ENCODE measurements around the gene PTGES. TPM values are rescaled to one million over a fixed set of nuclear protein-coding genes. Genes with fewer than 3 reads are reported as not detected.
A peak's percentile ranks its signal among the peaks of the same experiment; 100 is the strongest.
"Not testable (repeated sequence)": the region's sequence is repeated elsewhere in the genome, so short reads cannot be mapped to it uniquely, and the experiment has no call there.

PTGES gene
- total RNA-seq, 1 donor from 2014 or later = not detected

DNA sequence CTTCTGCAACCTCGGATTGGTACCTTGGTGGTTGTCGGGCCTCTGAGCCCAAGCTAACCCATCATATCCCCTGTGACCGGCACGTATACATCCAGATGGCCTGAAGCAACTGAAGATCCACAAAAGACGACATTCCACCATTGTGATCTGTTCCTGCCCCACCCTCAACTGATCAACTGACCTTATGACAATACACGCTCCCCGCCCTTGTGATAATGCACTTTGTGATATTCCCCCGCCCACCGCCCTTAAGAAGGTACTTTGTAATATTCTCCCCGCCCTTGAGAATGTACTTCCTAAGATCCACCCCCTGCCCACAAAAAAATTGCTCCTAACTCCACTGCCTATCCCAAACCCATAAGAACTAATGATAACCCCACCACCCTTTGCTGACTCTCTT is 33.6 kb upstream of the PTGES start:
- Mint-ChIP-seq H3K4me3 (no peak overlapping the region), H3K27me3 (peaks cover 15% of the 10 kb centered on the region), H3K27ac (no peak overlapping the region), H3K4me1 (peaks cover 3% of the 10 kb centered on the region), H3K36me3 (ENCODE audit: low read depth) (no peaks in the 10 kb centered on the region), H3K9me3 (no peaks in the 10 kb centered on the region)
- no peak for DNase-seq
- TF ChIP-seq, protein P1, sequence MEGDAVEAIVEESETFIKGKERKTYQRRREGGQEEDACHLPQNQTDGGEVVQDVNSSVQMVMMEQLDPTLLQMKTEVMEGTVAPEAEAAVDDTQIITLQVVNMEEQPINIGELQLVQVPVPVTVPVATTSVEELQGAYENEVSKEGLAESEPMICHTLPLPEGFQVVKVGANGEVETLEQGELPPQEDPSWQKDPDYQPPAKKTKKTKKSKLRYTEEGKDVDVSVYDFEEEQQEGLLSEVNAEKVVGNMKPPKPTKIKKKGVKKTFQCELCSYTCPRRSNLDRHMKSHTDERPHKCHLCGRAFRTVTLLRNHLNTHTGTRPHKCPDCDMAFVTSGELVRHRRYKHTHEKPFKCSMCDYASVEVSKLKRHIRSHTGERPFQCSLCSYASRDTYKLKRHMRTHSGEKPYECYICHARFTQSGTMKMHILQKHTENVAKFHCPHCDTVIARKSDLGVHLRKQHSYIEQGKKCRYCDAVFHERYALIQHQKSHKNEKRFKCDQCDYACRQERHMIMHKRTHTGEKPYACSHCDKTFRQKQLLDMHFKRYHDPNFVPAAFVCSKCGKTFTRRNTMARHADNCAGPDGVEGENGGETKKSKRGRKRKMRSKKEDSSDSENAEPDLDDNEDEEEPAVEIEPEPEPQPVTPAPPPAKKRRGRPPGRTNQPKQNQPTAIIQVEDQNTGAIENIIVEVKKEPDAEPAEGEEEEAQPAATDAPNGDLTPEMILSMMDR (IDR thresholded peaks at IDR 0.05) = no peak
- ChIA-PET CTCF (interaction anchor here (0.9 to 1.0 kb wide), 2 partner anchors 49 to 656 kb away, joined by 3 read pairs; no protein-coding TSS in a partner anchor), POLR2A (no interaction called here)
- ATAC-seq (ENCODE audit: low read depth) = no peak
- intact Hi-C loops (cut with micrococcal nuclease) = no loop called here

DNA sequence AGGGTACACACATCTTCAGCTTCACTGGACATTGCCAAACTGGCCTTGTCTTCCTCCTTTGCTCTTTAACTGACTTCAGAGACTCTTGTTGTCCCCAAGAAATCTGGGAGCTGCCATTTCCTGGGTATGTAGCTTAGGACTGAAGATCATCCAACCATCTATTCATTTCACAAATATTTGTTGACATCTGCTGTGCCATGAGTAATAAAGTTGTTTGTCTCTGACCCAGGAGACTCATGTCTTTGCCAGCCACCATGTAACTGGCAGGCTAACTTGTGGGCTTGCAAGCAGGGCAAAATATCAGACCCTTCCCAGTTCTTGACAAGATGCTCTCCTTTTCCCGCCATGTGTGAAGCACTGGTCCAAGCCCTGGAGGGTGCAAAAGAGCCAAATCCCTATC is 33.0 kb upstream of the PTGES start:
- Mint-ChIP-seq H3K4me1 (peaks cover 3% of the 10 kb centered on the region), H3K27me3 (peaks cover 15% of the 10 kb centered on the region), H3K27ac (no peak overlapping the region), H3K36me3 (ENCODE audit: low read depth) (no peaks in the 10 kb centered on the region), H3K4me3 (no peak overlapping the region), H3K9me3 (no peaks in the 10 kb centered on the region)
- POLR2A ChIA-PET = interaction anchor here (0.6 kb wide), 1 partner anchor 14 kb away, joined by 7 read pairs; no protein-coding TSS in a partner anchor
- CTCF ChIA-PET = interaction anchor here (0.9 to 1.3 kb wide), 4 partner anchors 49 to 655 kb away, joined by 3 read pairs; no protein-coding TSS in a partner anchor
- TF ChIP-seq, protein P1 (IDR thresholded peaks at IDR 0.05) = no peak
- ATAC-seq (ENCODE audit: low read depth) = no peak
- no peak for DNase-seq
- intact Hi-C loops (cut with micrococcal nuclease) = no loop called here

DNA sequence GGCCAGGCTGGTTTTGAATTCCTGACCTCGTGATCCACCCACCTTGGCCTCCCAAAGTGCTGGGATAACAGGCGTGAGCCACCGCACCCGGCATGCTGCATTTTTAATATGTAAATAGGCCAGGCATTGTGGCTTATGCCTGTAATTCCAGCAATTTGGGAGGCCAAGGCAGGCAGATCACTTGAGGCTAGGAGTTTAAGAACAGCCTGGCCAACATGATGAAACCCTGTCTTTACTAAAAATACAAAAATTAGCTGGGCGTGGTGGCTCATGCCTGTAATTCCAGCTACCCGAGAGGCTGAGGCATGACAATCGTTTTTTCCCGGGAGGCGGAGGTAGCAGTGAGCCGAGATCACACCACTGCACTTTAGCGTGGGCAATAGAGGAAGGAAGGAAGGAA is 32.1 kb upstream of the PTGES start:
- DNase-seq; ATAC-seq (ENCODE audit: low read depth): not testable (repeated sequence)

DNA sequence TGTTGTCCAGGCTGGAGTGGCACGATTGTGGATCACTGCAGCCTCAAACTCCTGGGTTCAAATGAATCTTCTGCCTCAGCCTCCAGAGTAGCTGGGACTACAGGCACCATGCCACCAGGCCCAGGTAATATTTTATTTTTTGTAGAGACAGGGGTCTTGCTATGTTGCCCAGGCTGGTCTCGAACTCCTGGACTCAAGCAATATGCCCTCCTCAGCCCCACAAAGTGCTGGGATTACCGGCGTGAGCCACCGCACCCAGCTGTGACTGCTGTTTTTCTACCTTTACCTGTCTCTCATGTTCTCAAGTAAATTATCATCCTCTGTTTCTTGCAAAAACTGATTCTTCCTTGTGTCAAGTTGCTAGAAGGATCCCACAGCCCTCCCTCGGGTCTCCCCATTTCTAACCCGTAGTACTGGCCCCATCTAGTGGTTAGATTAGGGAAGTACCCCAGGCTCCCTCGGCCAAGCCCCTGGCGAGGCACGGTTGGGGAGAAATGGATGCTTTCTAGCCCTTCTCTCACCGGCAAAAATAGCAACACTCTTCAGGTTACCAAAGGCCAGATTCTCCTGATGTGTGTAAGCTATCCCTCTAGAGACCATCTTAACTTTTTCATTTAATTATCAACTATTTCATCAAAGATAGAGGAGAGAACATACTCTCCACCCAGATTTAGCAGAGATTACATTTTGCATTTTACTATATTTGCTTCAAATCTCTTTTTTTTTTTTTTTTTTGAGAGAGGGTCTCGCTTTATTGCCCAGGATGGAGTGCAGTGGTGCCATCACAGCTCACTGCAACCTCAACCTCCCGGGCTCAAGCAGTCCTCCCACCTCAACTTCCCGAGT is 30.9 kb upstream of the PTGES start:
- Mint-ChIP-seq H3K27me3 (peaks cover 15% of the 10 kb centered on the region), H3K4me1 (peaks cover 3% of the 10 kb centered on the region), H3K36me3 (ENCODE audit: low read depth) (no peaks in the 10 kb centered on the region), H3K9me3 (no peaks in the 10 kb centered on the region), H3K27ac (no peak overlapping the region), H3K4me3 (no peak overlapping the region)
- CTCF ChIA-PET = interaction anchor here (1.5 to 5.4 kb wide), 7 partner anchors 24 to 652 kb away, joined by 4 to 18 read pairs (median 6); no protein-coding TSS in a partner anchor
- DNase-seq (peak; percentile 46), ATAC-seq (ENCODE audit: low read depth) (peak; percentile 98)
- intact Hi-C loops (cut with micrococcal nuclease) = loop anchor here (1.0 to 5.0 kb wide), 6 partner anchors 46 to 776 kb away; partner anchors contain the start of gene ASB6
- POLR2A ChIA-PET = interaction anchor here (0.6 to 1.4 kb wide), 4 partner anchors 173 to 645 kb away, joined by 3 to 7 read pairs (median 4); no protein-coding TSS in a partner anchor
- TF ChIP-seq, protein P1 (IDR thresholded peaks at IDR 0.05) = peak; percentile 74

More for the DNA sequence above, 32.1 kb upstream of the PTGES start:
- CTCF ChIA-PET = interaction anchor here (1.3 to 5.4 kb wide), 3 partner anchors 47 to 653 kb away, joined by 3 to 18 read pairs (median 9); no protein-coding TSS in a partner anchor
- intact Hi-C loops (cut with micrococcal nuclease) = loop anchor here (5.0 kb wide), 1 partner anchor 778 kb away; no protein-coding TSS in a partner anchor
- H3K27ac Mint-ChIP-seq; H3K9me3 Mint-ChIP-seq; H3K4me3 Mint-ChIP-seq; H3K4me1 Mint-ChIP-seq; H3K36me3 Mint-ChIP-seq (ENCODE audit: low read depth): not testable (repeated sequence)
- POLR2A ChIA-PET = interaction anchor here (0.7 kb wide), 2 partner anchors 100 to 170 kb away, joined by 3 to 5 read pairs; no protein-coding TSS in a partner anchor
- H3K27me3 Mint-ChIP-seq = peaks cover 15% of the 10 kb centered on the region

DNA sequence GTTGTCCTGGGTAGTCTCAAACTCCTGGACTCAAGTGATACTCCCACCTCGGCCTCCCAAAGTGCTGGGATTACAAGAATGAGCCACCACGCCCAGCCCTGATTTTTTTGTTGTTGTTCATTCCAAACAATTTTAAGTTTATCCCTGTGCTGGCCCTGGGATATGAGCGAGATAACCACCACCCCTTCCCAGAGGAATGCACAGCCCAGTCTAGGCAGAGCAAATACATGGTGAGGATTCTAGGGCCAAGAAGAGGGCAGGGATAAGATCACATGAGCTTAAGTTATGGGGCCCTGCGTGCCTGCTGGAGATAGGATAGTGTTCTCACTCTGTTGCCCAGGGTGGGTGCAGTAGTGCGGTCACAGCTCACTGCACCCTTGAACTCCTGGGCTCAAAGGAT is 29.1 kb upstream of the PTGES start:
- no peak for ATAC-seq (ENCODE audit: low read depth)
- Mint-ChIP-seq H3K4me3 (no peak overlapping the region), H3K27me3 (peaks cover 17% of the 10 kb centered on the region), H3K4me1 (peaks cover 3% of the 10 kb centered on the region), H3K36me3 (ENCODE audit: low read depth) (no peaks in the 10 kb centered on the region), H3K27ac (no peak overlapping the region), H3K9me3 (no peaks in the 10 kb centered on the region)
- CTCF ChIA-PET = interaction anchor here (1.5 to 5.4 kb wide), 4 partner anchors 22 to 650 kb away, joined by 4 to 18 read pairs (median 10); no protein-coding TSS in a partner anchor
- DNase-seq = no peak
- TF ChIP-seq, protein P1 (IDR thresholded peaks at IDR 0.05) = no peak
- POLR2A ChIA-PET = interaction anchor here (0.9 kb wide), 1 partner anchor 650 kb away, joined by 4 read pairs; no protein-coding TSS in a partner anchor
- intact Hi-C loops (cut with micrococcal nuclease) = loop anchor here (5.0 kb wide), 1 partner anchor 775 kb away; no protein-coding TSS in a partner anchor
